ENCODE results near the gene TBX18.

TBX18 gene

GRCh38 chr6:84648444-84648843, 116.0 kb downstream of the TBX18 start:
- no peak overlapping the region for H3K4me3 ChIP-seq (ENCODE audit: low read depth, low read length)
- TF ChIP-seq ZNF473 (tag by site-specific recombination; IDR thresholded peaks at IDR 0.05) (no peak), ZNF366 (tag by site-specific recombination; conservative IDR thresholded peaks at IDR 0.05) (no peak), ZNF37A (tag by site-specific recombination; IDR thresholded peaks at IDR 0.05) (no peak), ZNF138 (tag by site-specific recombination; IDR thresholded peaks at IDR 0.05; ENCODE audit: borderline replicate concordance) (no peak), ZNF423 (tag by site-specific recombination; IDR thresholded peaks at IDR 0.05) (no peak), PRDM10 (tag by site-specific recombination; IDR thresholded peaks at IDR 0.05) (no peak), ZNF350 (tag by site-specific recombination; IDR thresholded peaks at IDR 0.05) (no peak), ZNF600 (tag by site-specific recombination; IDR thresholded peaks at IDR 0.05) (no peak), ZNF214 (tag by site-specific recombination; IDR thresholded peaks at IDR 0.05; ENCODE audit: borderline replicate concordance) (no peak), ZNF221 (tag by site-specific recombination; IDR thresholded peaks at IDR 0.05; ENCODE audit: borderline replicate concordance) (no peak), ZNF610 (tag by site-specific recombination; IDR thresholded peaks at IDR 0.05; ENCODE audit: borderline replicate concordance) (no peak), ZBTB8A (tag by site-specific recombination; IDR thresholded peaks at IDR 0.05) (no peak), BCL11B (tag by site-specific recombination; IDR thresholded peaks at IDR 0.05; ENCODE audit: low read depth) (no peak), ZNF302 (tag by site-specific recombination; IDR thresholded peaks at IDR 0.05; ENCODE audit: low read depth) (no peak), BCL6B (tag by site-specific recombination; IDR thresholded peaks at IDR 0.05) (no peak)
- TF ChIP-seq, protein P1, sequence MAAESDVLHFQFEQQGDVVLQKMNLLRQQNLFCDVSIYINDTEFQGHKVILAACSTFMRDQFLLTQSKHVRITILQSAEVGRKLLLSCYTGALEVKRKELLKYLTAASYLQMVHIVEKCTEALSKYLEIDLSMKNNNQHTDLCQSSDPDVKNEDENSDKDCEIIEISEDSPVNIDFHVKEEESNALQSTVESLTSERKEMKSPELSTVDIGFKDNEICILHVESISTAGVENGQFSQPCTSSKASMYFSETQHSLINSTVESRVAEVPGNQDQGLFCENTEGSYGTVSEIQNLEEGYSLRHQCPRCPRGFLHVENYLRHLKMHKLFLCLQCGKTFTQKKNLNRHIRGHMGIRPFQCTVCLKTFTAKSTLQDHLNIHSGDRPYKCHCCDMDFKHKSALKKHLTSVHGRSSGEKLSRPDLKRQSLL (tag by site-specific recombination; IDR thresholded peaks at IDR 0.05) = no peak
- TF ChIP-seq, protein P2, sequence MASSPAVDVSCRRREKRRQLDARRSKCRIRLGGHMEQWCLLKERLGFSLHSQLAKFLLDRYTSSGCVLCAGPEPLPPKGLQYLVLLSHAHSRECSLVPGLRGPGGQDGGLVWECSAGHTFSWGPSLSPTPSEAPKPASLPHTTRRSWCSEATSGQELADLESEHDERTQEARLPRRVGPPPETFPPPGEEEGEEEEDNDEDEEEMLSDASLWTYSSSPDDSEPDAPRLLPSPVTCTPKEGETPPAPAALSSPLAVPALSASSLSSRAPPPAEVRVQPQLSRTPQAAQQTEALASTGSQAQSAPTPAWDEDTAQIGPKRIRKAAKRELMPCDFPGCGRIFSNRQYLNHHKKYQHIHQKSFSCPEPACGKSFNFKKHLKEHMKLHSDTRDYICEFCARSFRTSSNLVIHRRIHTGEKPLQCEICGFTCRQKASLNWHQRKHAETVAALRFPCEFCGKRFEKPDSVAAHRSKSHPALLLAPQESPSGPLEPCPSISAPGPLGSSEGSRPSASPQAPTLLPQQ (tag by site-specific recombination; IDR thresholded peaks at IDR 0.05) = no peak
- H3K4me1 ChIP-seq (ENCODE audit: control insufficient read depth, insufficient read depth, low read length) = 0 out of 2 replicates have a peak, but pooled peaks cover 2% of the 10 kb centered on the region
- no peaks in the 10 kb centered on the region for H3K9me3 ChIP-seq (ENCODE audit: control insufficient read depth, insufficient read depth, low read depth, low read length)
- H3K27ac ChIP-seq (ENCODE audit: extremely low read depth, low read depth, low read length) = no peak overlapping the region
- no peaks in the 10 kb centered on the region for H3K36me3 ChIP-seq (ENCODE audit: control insufficient read depth in 2 of 2, insufficient read depth in 1 of 2, low read length in 2 of 2)
- POLR2A ChIA-PET = no interaction called here
- CTCF ChIA-PET = interaction anchor here (0.7 kb wide), 1 partner anchor 12 kb away, joined by 3 read pairs; no protein-coding TSS in a partner anchor

- no peak overlapping the region for H3K4me3 ChIP-seq (ENCODE audit: low read depth, low read length)
- POLR2A ChIA-PET = no interaction called here
- CTCF ChIA-PET = interaction anchor here (0.6 to 0.8 kb wide), 3 partner anchors 12 to 104 kb away, joined by 3 read pairs; no protein-coding TSS in a partner anchor
- 0 out of 2 replicates have a peak, but pooled peaks cover 2% of the 10 kb centered on the region for H3K4me1 ChIP-seq (ENCODE audit: control insufficient read depth, insufficient read depth, low read length)
- H3K9me3 ChIP-seq (ENCODE audit: control insufficient read depth, insufficient read depth, low read depth, low read length) = no peaks in the 10 kb centered on the region
- H3K36me3 ChIP-seq (ENCODE audit: control insufficient read depth in 2 of 2, insufficient read depth in 1 of 2, low read length in 2 of 2) = no peaks in the 10 kb centered on the region
- no peak overlapping the region for H3K27ac ChIP-seq (ENCODE audit: extremely low read depth, low read depth, low read length)
- TF ChIP-seq ZNF140 (tag by site-specific recombination; IDR thresholded peaks at IDR 0.05) (no peak), BCL11A (tag by site-specific recombination; IDR thresholded peaks at IDR 0.05; ENCODE audit: low read depth) (no peak), ZNF560 (tag by site-specific recombination; IDR thresholded peaks at IDR 0.05; ENCODE audit: borderline replicate concordance) (no peak), KLF10 (tag by site-specific recombination; IDR thresholded peaks at IDR 0.05) (no peak), ZNF548 (tag by site-specific recombination; IDR thresholded peaks at IDR 0.05) (no peak), ZNF2 (tag by site-specific recombination; IDR thresholded peaks at IDR 0.05) (no peak), ZNF404 (tag by site-specific recombination; IDR thresholded peaks at IDR 0.05) (no peak)
- TF ChIP-seq, protein P1 (tag by site-specific recombination; IDR thresholded peaks at IDR 0.05) = no peak
- TF ChIP-seq, protein P3, sequence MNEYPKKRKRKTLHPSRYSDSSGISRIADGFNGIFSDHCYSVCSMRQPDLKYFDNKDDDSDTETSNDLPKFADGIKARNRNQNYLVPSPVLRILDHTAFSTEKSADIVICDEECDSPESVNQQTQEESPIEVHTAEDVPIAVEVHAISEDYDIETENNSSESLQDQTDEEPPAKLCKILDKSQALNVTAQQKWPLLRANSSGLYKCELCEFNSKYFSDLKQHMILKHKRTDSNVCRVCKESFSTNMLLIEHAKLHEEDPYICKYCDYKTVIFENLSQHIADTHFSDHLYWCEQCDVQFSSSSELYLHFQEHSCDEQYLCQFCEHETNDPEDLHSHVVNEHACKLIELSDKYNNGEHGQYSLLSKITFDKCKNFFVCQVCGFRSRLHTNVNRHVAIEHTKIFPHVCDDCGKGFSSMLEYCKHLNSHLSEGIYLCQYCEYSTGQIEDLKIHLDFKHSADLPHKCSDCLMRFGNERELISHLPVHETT (tag by site-specific recombination; IDR thresholded peaks at IDR 0.05) = no peak
Observed at GRCh38 chr6:84645563-84646266, 118.7 kb downstream of the TBX18 start.
